Subcutaneous abdominal adipose tissue (tissue), 5 donors: ENCODE data around the gene SBF2.
"Not testable (repeated sequence)": the region's sequence is repeated elsewhere in the genome, so short reads cannot be mapped to it uniquely, and the experiment has no call there.

Experiments used
- H3K27ac ChIP-seq: one replicate; pipeline ENCODE4 v1.7.0; 2013; ENCODE audit warnings: low read depth, mild to moderate bottlenecking, inconsistent platforms, low read length, moderate library complexity
- H3K27me3 ChIP-seq, 5 donors: one replicate each; pipeline ENCODE4 v1.7.0; 2013; ENCODE audit warnings: low read length in 5 of 5, inconsistent platforms in 1 of 5; ENCODE audit not compliant: control insufficient read depth in 5 of 5, insufficient read depth in 4 of 5
- H3K36me3 ChIP-seq, 5 donors: one replicate each; pipeline ENCODE4 v1.7.0; 2013; ENCODE audit warnings: low read length in 5 of 5; ENCODE audit not compliant: control insufficient read depth in 5 of 5, insufficient read depth in 5 of 5
- H3K4me1 ChIP-seq, 5 donors: one replicate each; pipeline ENCODE4 v1.7.0; 2013; ENCODE audit warnings: low read length in 5 of 5, mild to moderate bottlenecking in 3 of 5, moderate library complexity in 1 of 5; ENCODE audit not compliant: control insufficient read depth in 5 of 5, insufficient read depth in 5 of 5
- H3K4me3 ChIP-seq, 5 donors: one replicate each; pipeline ENCODE4 v1.7.0; 2013; ENCODE audit warnings: low read length in 5 of 5, low read depth in 1 of 5
- H3K9ac ChIP-seq, 5 donors: one replicate each; pipeline ENCODE4 v1.7.0; 2013; ENCODE audit warnings: low read length in 5 of 5, mild to moderate bottlenecking in 4 of 5, moderate library complexity in 3 of 5
- H3K9me3 ChIP-seq, 5 donors: one replicate each; pipeline ENCODE4 v1.7.0; 2013; ENCODE audit warnings: low read length in 5 of 5; ENCODE audit not compliant: control insufficient read depth in 5 of 5
- donor health status: healthy.
- donor health status: healthy.
- donor health status: healthy.
- donor health status: healthy.
- donor health status: healthy.

The SBF2 gene

DNA sequence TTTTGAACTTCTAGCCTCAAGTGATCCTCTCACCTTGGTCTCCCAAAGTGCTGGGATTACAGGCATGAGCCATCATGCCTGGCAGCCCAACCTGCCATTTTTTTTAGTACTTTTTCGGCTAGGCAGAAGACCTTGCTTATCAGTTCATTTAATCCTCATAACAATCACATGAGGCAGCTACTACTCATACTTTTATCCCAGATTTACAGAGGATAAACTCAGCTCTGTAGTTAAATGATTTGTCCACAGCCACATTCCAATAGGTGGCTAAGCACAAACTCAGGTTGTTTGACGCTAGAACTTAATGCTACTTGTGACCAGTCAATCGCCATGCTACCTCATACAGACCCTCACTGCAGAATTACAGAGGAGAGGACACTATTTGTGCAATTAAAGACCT, 28.1 kb downstream of the SBF2 start:
- no peaks in the 10 kb centered on the region for H3K4me1 ChIP-seq
- no peak overlapping the region for H3K27ac ChIP-seq
- H3K9ac ChIP-seq = no peak overlapping the region
- H3K9me3 ChIP-seq = no peaks in the 10 kb centered on the region
- H3K27me3 ChIP-seq = no peaks in the 10 kb centered on the region
- H3K36me3 ChIP-seq = no peaks in the 10 kb centered on the region
- no peak overlapping the region for H3K4me3 ChIP-seq

DNA sequence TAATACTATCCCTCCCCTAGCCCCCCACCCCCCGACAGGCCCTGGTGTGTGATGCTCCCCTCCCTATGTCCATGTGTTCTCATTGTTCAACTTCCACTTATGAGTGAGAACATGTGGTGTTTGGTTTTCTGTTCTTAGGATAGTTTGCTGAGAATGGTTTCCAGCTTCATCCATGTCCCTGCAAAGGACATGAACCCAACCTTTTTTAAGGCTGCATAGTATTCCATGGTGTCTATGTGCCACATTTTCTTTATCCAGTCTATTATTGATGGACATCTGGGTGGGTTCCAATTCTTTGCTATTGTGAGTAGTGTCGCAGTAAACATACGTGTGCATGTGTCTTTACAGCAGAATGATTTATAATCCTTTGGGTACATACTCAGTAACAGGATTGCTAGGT, 29.3 kb downstream of the SBF2 start:
- not testable (repeated sequence) for H3K36me3 ChIP-seq, H3K9ac ChIP-seq, H3K4me3 ChIP-seq, H3K9me3 ChIP-seq, H3K27me3 ChIP-seq, H3K27ac ChIP-seq, H3K4me1 ChIP-seq

DNA sequence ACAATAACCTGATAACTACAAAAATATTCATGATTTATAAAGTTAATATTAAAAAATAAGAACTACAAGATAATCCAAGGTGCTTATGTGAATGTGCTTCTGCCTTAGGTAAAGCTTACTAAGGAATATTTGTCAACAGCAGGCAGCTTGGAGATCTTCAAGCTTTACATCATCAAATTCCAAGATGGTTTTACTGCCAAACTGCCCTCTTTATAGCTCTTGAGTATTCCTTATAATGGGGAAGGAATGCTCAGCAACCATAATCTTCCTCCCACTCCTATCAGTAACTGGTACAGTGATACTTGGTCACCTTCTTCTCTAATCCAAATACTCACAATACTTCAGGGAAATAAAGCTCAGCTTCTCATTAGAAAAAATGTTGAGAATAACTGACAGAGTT, 30.1 kb downstream of the SBF2 start:
- Histone ChIP-seq H3K4me1 (no peaks in the 10 kb centered on the region), H3K4me3 (no peak overlapping the region)

DNA sequence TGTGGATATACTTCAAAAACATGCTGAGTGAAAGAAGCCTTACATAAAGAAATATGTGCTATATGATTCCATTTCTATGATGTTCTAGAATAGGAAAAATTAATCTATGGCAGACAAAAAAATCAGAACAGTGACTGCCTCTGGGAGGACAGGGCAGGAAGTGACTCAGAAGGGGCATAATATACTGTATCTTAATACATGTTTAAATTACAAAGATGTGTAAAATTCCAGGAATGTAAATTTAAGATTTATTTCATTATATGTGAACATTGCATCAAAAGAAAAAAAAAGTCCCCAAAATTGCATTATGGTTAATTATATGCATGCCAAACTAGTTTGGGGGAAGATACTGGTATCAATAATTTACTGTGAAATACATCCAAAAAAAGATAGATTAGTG, 32.2 kb downstream of the SBF2 start:
- no peaks in the 10 kb centered on the region for H3K36me3 ChIP-seq
- H3K4me1 ChIP-seq = no peaks in the 10 kb centered on the region
- no peak overlapping the region for H3K4me3 ChIP-seq
- no peaks in the 10 kb centered on the region for H3K9me3 ChIP-seq
- H3K9ac ChIP-seq = no peak overlapping the region
- no peak overlapping the region for H3K27ac ChIP-seq
- no peaks in the 10 kb centered on the region for H3K27me3 ChIP-seq

More for the DNA sequence above, 30.1 kb downstream of the SBF2 start:
- no peak overlapping the region for H3K27ac ChIP-seq
- H3K36me3 ChIP-seq = no peaks in the 10 kb centered on the region
- H3K9me3 ChIP-seq = no peaks in the 10 kb centered on the region
- no peaks in the 10 kb centered on the region for H3K27me3 ChIP-seq
- no peak overlapping the region for H3K9ac ChIP-seq

DNA sequence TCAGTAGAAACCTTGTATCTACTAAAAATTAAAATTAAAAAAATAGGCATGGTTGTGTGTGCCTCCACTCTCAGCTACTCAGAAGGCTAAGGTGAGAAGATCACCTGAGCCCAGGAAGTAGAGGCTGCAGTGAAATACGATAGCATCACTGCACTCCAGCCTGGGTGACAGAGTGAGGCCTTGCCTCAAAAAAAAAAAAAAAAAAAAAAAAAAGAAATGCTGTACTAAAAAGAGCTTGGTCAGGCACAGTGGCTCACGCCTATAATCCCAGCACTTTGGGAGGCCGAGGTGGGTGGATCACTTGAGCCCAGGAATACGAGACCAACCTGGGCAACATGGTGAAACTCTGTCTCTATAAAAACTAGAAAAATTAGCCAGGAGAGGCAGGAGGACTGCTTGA, 36.5 kb downstream of the SBF2 start:
- Histone ChIP-seq H3K9me3 (no peaks in the 10 kb centered on the region), H3K4me3 (no peak overlapping the region)

DNA sequence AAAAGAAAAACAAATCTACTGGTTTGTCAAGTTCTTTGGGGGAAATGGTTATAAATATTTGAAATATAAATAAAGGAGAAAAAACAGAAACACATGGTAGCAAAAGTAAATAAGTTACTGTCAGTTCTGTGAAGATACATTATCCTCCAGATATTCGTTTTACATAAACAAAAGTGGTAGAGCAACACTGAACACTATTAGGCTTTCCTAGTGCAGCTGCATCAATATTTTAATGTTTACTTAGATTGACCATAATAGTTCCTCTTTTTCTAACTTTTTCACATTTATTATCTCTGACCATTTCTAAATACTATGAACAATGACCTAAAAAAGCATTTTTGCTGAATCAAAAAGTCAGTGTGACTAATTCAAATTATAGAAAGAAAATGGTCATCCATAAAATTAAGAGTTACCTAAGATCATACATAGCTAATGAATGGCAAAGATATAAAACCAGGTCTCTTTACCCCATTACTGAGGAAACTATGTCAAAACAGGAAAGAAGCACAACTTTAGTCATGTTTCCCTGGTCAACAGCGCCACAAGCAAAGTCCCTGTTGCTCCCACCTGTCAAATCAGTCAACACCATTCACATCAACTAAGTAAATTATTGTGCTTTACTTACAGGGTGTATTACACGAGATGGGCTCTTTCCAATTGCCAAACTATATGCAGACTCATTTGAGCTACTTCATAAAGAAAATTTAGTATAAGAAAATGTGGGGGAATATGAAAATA, 38.5 kb downstream of the SBF2 start:
- H3K27me3 ChIP-seq = no peaks in the 10 kb centered on the region
- no peak overlapping the region for H3K27ac ChIP-seq
- H3K9ac ChIP-seq = no peak overlapping the region
- H3K36me3 ChIP-seq = no peaks in the 10 kb centered on the region
- H3K9me3 ChIP-seq = no peaks in the 10 kb centered on the region
- H3K4me1 ChIP-seq = peaks cover 0 to 8% (median 3%) of the 10 kb centered on the region in 5 donors
- H3K4me3 ChIP-seq = no peak overlapping the region

More for the DNA sequence above, 36.5 kb downstream of the SBF2 start:
- Histone ChIP-seq H3K4me1 (peaks cover 0 to 8% (median 3%) of the 10 kb centered on the region in 5 donors), H3K27ac (no peak overlapping the region), H3K36me3 (no peaks in the 10 kb centered on the region), H3K9ac (no peak overlapping the region), H3K27me3 (no peaks in the 10 kb centered on the region)

DNA sequence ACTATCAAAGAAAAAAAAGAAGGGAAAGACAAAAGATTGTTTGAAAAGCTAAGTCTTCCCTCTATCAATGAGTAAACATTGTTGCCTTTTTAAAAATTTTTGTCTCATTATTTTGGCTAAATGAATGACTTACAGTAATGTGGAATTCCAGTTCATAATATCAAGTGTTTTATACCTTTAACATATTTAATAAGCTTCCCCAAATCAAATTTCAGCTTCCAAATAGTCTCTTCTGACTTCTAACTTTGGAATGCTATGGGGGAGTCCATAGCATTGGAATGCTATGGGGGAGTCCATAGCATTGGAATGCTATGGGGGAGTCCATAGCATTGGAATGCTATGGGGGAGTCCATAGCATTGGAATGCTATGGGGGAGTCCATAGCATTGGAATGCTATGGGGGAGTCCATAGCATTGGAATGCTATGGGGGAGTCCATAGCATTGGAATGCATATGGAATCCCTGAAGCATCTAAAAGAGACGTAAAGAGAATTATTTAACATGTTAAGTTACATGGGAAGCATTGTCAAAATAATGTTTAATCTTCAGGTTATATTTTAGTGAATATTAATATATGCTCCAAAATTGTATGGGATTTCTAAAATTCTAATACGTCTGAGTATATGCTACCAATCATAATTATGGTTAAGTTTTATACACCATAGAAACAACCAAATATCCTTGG, 44.4 kb downstream of the SBF2 start:
- not testable (repeated sequence) for H3K27ac ChIP-seq, H3K9ac ChIP-seq, H3K4me1 ChIP-seq, H3K27me3 ChIP-seq, H3K36me3 ChIP-seq, H3K4me3 ChIP-seq, H3K9me3 ChIP-seq

DNA sequence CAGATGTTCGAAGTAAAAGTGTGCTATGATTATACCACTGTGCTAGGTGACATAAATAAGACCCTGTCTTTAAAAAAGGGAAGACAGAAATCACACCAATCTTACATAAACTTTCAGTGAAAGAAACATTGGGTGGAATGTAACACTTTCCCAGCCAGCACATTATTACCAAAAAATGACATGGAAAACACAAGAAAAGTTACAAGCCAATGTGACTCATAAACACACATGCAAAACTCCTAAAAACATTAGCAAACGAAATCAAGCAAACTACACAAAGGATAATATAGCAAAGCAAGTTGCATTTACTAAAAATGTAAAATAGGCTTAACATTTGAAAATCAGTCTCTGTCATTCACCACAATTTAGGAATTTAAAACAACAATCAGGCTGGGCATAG, 47.0 kb downstream of the SBF2 start:
- Histone ChIP-seq H3K27me3 (no peaks in the 10 kb centered on the region), H3K27ac (no peak overlapping the region), H3K9ac (no peak overlapping the region), H3K36me3 (peaks cover 0 to 7% (median 4%) of the 10 kb centered on the region in 5 donors), H3K9me3 (no peaks in the 10 kb centered on the region), H3K4me1 (peaks cover 0 to 7% (median 4%) of the 10 kb centered on the region in 5 donors), H3K4me3 (no peak overlapping the region)

DNA sequence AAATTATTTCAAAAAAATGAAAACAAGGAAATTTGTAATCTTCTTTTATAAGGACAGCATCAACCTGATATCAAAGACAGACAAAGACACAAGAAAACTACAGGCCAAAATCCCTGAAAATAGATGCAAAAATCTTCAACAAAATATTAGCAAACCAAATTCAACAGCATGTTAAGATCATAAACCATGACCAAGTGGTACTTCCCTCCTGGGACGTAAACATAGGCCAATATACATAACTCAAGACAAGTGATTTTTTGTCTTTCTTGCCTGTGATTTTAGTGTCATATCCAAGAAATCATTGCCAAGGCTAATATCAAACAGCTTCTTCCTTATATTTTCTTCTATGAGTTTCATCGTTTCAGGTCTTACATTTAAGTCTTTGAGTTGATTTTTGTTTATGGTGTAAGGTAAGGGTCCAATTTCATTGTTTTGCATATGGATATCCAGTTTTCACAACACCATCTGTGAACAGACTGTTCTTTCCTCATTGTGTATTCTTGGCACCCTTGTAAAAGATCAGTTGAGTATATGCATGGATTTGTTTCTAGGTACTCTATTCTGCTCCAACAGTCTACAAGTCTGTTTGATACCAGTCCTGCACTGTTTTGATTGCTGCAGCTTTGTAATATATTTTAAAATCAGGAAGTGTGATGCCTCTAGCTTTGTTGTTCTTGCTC, 50.0 kb downstream of the SBF2 start:
- no peaks in the 10 kb centered on the region for H3K27me3 ChIP-seq
- H3K27ac ChIP-seq = no peak overlapping the region
- H3K36me3 ChIP-seq = peaks cover 0 to 7% (median 4%) of the 10 kb centered on the region in 5 donors
- H3K9me3 ChIP-seq = no peaks in the 10 kb centered on the region
- H3K9ac ChIP-seq = no peak overlapping the region
- H3K4me3 ChIP-seq = no peak overlapping the region
- peaks cover 0 to 11% (median 4%) of the 10 kb centered on the region in 5 donors for H3K4me1 ChIP-seq

DNA sequence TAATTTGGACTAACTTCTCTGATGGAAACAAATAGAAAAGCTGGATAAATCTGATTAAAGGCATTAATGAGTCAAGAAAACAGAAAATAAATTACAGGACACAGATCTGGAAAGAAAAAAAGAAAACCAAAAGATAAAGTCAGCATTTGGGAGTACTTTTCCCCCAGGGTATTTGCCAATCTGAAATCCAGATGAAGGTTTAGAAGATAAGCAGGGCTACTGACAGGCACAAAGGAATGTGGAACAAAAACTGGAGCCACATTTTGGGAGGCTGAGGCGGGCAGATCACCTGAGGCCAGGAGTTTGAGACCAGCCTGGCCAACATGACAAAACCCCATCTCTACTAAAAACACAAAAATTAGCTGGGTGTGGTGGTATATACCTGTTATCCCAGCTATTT, 57.2 kb downstream of the SBF2 start:
- Histone ChIP-seq H3K27ac (no peak overlapping the region), H3K27me3 (no peaks in the 10 kb centered on the region), H3K4me1 (peaks cover 0 to 14% (median 5%) of the 10 kb centered on the region in 5 donors), H3K36me3 (peaks cover 0 to 3% (median 0%) of the 10 kb centered on the region in 5 donors), H3K9me3 (no peaks in the 10 kb centered on the region), H3K4me3 (no peak overlapping the region), H3K9ac (no peak overlapping the region)
